ENCODE data around the gene TICRR.

TICRR gene

GRCh38 chr15:89555768-89556167 lies 19.5 kb upstream of the TICRR start:
- Histone ChIP-seq H4K8ac (ENCODE audit: low read depth, low read length) (no peak overlapping the region), H3K4me3 (ENCODE audit: low read depth, low read length) (no peak overlapping the region), H2BK120ac (ENCODE audit: insufficient read depth, low read length, poor library complexity) (no peak overlapping the region), H4K12ac (ENCODE audit: low read depth, low read length) (no peak overlapping the region), H3K23ac (ENCODE audit: low read length) (no peak overlapping the region), H3K9me3 (ENCODE audit: insufficient read depth, low read depth, low read length) (no peaks in the 10 kb centered on the region), H2BK12ac (ENCODE audit: low read length) (no peak overlapping the region), H3K27me3 (ENCODE audit: insufficient read depth, low read length) (no peaks in the 10 kb centered on the region), H3K4me1 (ENCODE audit: control insufficient read depth in 1 of 2, insufficient read depth in 2 of 2, low read length in 2 of 2) (no peaks in the 10 kb centered on the region), H3K4me2 (ENCODE audit: low read length) (no peak overlapping the region), H3K27ac (ENCODE audit: low read depth, low read length) (no peak overlapping the region), H3K4ac (ENCODE audit: low read depth, low read length) (no peak overlapping the region), H2AK5ac (ENCODE audit: low read length) (no peak overlapping the region), H2BK5ac (ENCODE audit: low read depth, low read length, poor library complexity) (no peak overlapping the region), H3K18ac (ENCODE audit: low read length) (no peak overlapping the region), H4K91ac (ENCODE audit: low read depth, low read length) (no peak overlapping the region), H3K79me1 (ENCODE audit: low read length) (no peaks in the 10 kb centered on the region), H2AFZ (ENCODE audit: insufficient read depth, low read length, poor library complexity) (no peak overlapping the region), H3K79me2 (ENCODE audit: control insufficient read depth, insufficient read depth, low read length, poor library complexity) (no peaks in the 10 kb centered on the region), H3K9ac (ENCODE audit: low read length) (no peak overlapping the region), H3K14ac (ENCODE audit: low read length) (no peak overlapping the region), H3K36me3 (ENCODE audit: control insufficient read depth in 1 of 2, insufficient read depth in 2 of 2, low read length in 2 of 2) (no peaks in the 10 kb centered on the region)
- no peak for DNase-seq
- no CpG with 5 or more reads among the region's 5 CpGs for WGBS (ENCODE audit: extremely low coverage, insufficient coverage, insufficient read length)

GRCh38 chr15:89556413-89557262 lies 18.6 kb upstream of the TICRR start:
- H3K14ac ChIP-seq (ENCODE audit: low read length) = no peak overlapping the region
- H2BK12ac ChIP-seq (ENCODE audit: low read length) = no peak overlapping the region
- no peak overlapping the region for H4K12ac ChIP-seq (ENCODE audit: low read depth, low read length)
- H3K4me1 ChIP-seq (ENCODE audit: control insufficient read depth in 1 of 2, insufficient read depth in 2 of 2, low read length in 2 of 2) = no peaks in the 10 kb centered on the region
- H3K79me1 ChIP-seq (ENCODE audit: low read length) = no peaks in the 10 kb centered on the region
- WGBS (ENCODE audit: extremely low coverage, insufficient coverage, insufficient read length) = no CpG with 5 or more reads among the region's 9 CpGs
- no peak overlapping the region for H3K4me3 ChIP-seq (ENCODE audit: low read depth, low read length)
- H3K9me3 ChIP-seq (ENCODE audit: insufficient read depth, low read depth, low read length) = no peaks in the 10 kb centered on the region
- H3K4me2 ChIP-seq (ENCODE audit: low read length) = no peak overlapping the region
- no peak overlapping the region for H2BK5ac ChIP-seq (ENCODE audit: low read depth, low read length, poor library complexity)
- H3K9ac ChIP-seq (ENCODE audit: low read length) = no peak overlapping the region
- H3K27me3 ChIP-seq (ENCODE audit: insufficient read depth, low read length) = no peaks in the 10 kb centered on the region
- DNase-seq = peak; percentile 64 to 95
- no peaks in the 10 kb centered on the region for H3K79me2 ChIP-seq (ENCODE audit: control insufficient read depth, insufficient read depth, low read length, poor library complexity)
- H3K36me3 ChIP-seq (ENCODE audit: control insufficient read depth in 1 of 2, insufficient read depth in 2 of 2, low read length in 2 of 2) = no peaks in the 10 kb centered on the region
- H3K4ac ChIP-seq (ENCODE audit: low read depth, low read length) = no peak overlapping the region
- no peak overlapping the region for H3K23ac ChIP-seq (ENCODE audit: low read length)
- no peak overlapping the region for H4K8ac ChIP-seq (ENCODE audit: low read depth, low read length)
- no peak overlapping the region for H4K91ac ChIP-seq (ENCODE audit: low read depth, low read length)
- H3K18ac ChIP-seq (ENCODE audit: low read length) = no peak overlapping the region
- H2BK120ac ChIP-seq (ENCODE audit: insufficient read depth, low read length, poor library complexity) = no peak overlapping the region
- no peak overlapping the region for H2AK5ac ChIP-seq (ENCODE audit: low read length)
- no peak overlapping the region for H3K27ac ChIP-seq (ENCODE audit: low read depth, low read length)
- H2AFZ ChIP-seq (ENCODE audit: insufficient read depth, low read length, poor library complexity) = no peak overlapping the region

- no peak overlapping the region for H3K23ac ChIP-seq (ENCODE audit: low read length)
These were observed 15.5 kb upstream of the TICRR start for GRCh38 chr15:89559769-89560264.

GRCh38 chr15:89566181-89566580 lies 9.1 kb upstream of the TICRR start:
- Histone ChIP-seq H3K23ac (ENCODE audit: low read length) (no peak overlapping the region), H3K14ac (ENCODE audit: low read length) (peak overlapping the region; percentile 15), H2AFZ (ENCODE audit: insufficient read depth, low read length, poor library complexity) (peak overlapping the region; percentile 59), H3K27ac (ENCODE audit: low read depth, low read length) (peak overlapping the region; percentile 23), H3K18ac (ENCODE audit: low read length) (no peak overlapping the region), H2BK120ac (ENCODE audit: insufficient read depth, low read length, poor library complexity) (no peak overlapping the region), H3K27me3 (ENCODE audit: insufficient read depth, low read length) (no peaks in the 10 kb centered on the region), H4K91ac (ENCODE audit: low read depth, low read length) (peak overlapping the region; percentile 46), H3K4me3 (ENCODE audit: low read depth, low read length) (no peak overlapping the region), H2BK12ac (ENCODE audit: low read length) (peak overlapping the region; percentile 46), H3K4ac (ENCODE audit: low read depth, low read length) (no peak overlapping the region), H3K4me2 (ENCODE audit: low read length) (peak overlapping the region; percentile 44), H3K4me1 (ENCODE audit: control insufficient read depth in 1 of 2, insufficient read depth in 2 of 2, low read length in 2 of 2) (peaks cover 0 to 4% of the 10 kb centered on the region in 2 experiments), H3K79me2 (ENCODE audit: control insufficient read depth, insufficient read depth, low read length, poor library complexity) (no peaks in the 10 kb centered on the region), H3K9ac (ENCODE audit: low read length) (no peak overlapping the region), H3K79me1 (ENCODE audit: low read length) (peaks cover 3% of the 10 kb centered on the region), H4K12ac (ENCODE audit: low read depth, low read length) (no peak overlapping the region), H3K9me3 (ENCODE audit: insufficient read depth, low read depth, low read length) (no peaks in the 10 kb centered on the region), H2BK5ac (ENCODE audit: low read depth, low read length, poor library complexity) (peak overlapping the region; percentile 61), H3K36me3 (ENCODE audit: control insufficient read depth in 1 of 2, insufficient read depth in 2 of 2, low read length in 2 of 2) (no peaks in the 10 kb centered on the region), H2AK5ac (ENCODE audit: low read length) (no peak overlapping the region), H4K8ac (ENCODE audit: low read depth, low read length) (peak overlapping the region; percentile 58)
- DNase-seq = peak; percentile 46 to 85
- WGBS (ENCODE audit: extremely low coverage, insufficient coverage, insufficient read length) = no CpG with 5 or more reads among the region's 7 CpGs

More at GRCh38 chr15:89559769-89560264, 15.5 kb upstream of the TICRR start:
- no peak overlapping the region for H2BK5ac ChIP-seq (ENCODE audit: low read depth, low read length, poor library complexity)
- H3K36me3 ChIP-seq (ENCODE audit: control insufficient read depth in 1 of 2, insufficient read depth in 2 of 2, low read length in 2 of 2) = no peaks in the 10 kb centered on the region
- H4K8ac ChIP-seq (ENCODE audit: low read depth, low read length) = no peak overlapping the region
- H2BK120ac ChIP-seq (ENCODE audit: insufficient read depth, low read length, poor library complexity) = no peak overlapping the region
- no peak overlapping the region for H3K27ac ChIP-seq (ENCODE audit: low read depth, low read length)
- DNase-seq = no peak
- H2AFZ ChIP-seq (ENCODE audit: insufficient read depth, low read length, poor library complexity) = no peak overlapping the region
- WGBS (ENCODE audit: extremely low coverage, insufficient coverage, insufficient read length) = no CpG with 5 or more reads among the region's 5 CpGs
- no peaks in the 10 kb centered on the region for H3K79me1 ChIP-seq (ENCODE audit: low read length)
- no peak overlapping the region for H3K4me2 ChIP-seq (ENCODE audit: low read length)
- H3K9me3 ChIP-seq (ENCODE audit: insufficient read depth, low read depth, low read length) = no peaks in the 10 kb centered on the region
- H2AK5ac ChIP-seq (ENCODE audit: low read length) = no peak overlapping the region
- H3K14ac ChIP-seq (ENCODE audit: low read length) = no peak overlapping the region
- H3K27me3 ChIP-seq (ENCODE audit: insufficient read depth, low read length) = no peaks in the 10 kb centered on the region
- no peak overlapping the region for H4K12ac ChIP-seq (ENCODE audit: low read depth, low read length)
- no peak overlapping the region for H3K9ac ChIP-seq (ENCODE audit: low read length)
- H3K4me3 ChIP-seq (ENCODE audit: low read depth, low read length) = no peak overlapping the region
- no peaks in the 10 kb centered on the region for H3K4me1 ChIP-seq (ENCODE audit: control insufficient read depth in 1 of 2, insufficient read depth in 2 of 2, low read length in 2 of 2)
- H4K91ac ChIP-seq (ENCODE audit: low read depth, low read length) = no peak overlapping the region
- no peak overlapping the region for H3K18ac ChIP-seq (ENCODE audit: low read length)
- H2BK12ac ChIP-seq (ENCODE audit: low read length) = no peak overlapping the region
- H3K79me2 ChIP-seq (ENCODE audit: control insufficient read depth, insufficient read depth, low read length, poor library complexity) = no peaks in the 10 kb centered on the region
- no peak overlapping the region for H3K4ac ChIP-seq (ENCODE audit: low read depth, low read length)

Measured in trophoblast cell (in vitro differentiated cells and primary cell).